H1 (cell line): Measurements from ENCODE around the gene COL4A2. TPM values are rescaled to one million over a fixed set of nuclear protein-coding genes. Genes with fewer than 3 reads are reported as not detected.

Experiments
- CTCF ChIA-PET: fragments of 300-600 bp; sonication (Branson Sonifier 250); formaldehyde crosslinking; loops from one replicate; lab custom pipeline; 2021; ENCODE audit not compliant: partially characterized antibody; lab: Charles Lee
- POLR2A ChIA-PET: fragments of 300-600 bp; sonication (Branson Sonifier 250); formaldehyde crosslinking; loops from one replicate; lab custom pipeline; 2021; ENCODE audit warnings: inconsistent platforms; ENCODE audit not compliant: partially characterized antibody; lab: Charles Lee
- DNase-seq, 2 experiments: peaks; one replicate each; pipeline versions ENCODE4 v3.0.0 to v3.0.0-alpha.2; 2010 to 2022; ENCODE audit warnings: low spot score in 2 of 2, low read depth in 1 of 2, mixed read lengths in 1 of 2
- FAIRE-seq: peaks from 2 replicates; lab custom pipeline; 2011; peaks lifted over from hg19 to GRCh38; lab: Jason Lieb, UNC
- H2AFZ ChIP-seq: 2 replicates; pipeline ENCODE4 v1.8.1; 2012; ENCODE audit warnings: low read length, inconsistent platforms
- H2AK5ac ChIP-seq: 2 replicates; pipeline ENCODE4 v1.6.1; 2013; ENCODE audit warnings: low read depth, low read length
- H2BK120ac ChIP-seq: replicated peaks from 2 replicates; pipeline ENCODE3; 2013; ENCODE audit warnings: low read depth, low read length, inconsistent platforms
- H2BK12ac ChIP-seq: 2 replicates; pipeline ENCODE4 v1.6.1; 2013; ENCODE audit warnings: low read depth, low read length
- H2BK15ac ChIP-seq: 2 replicates; pipeline ENCODE4 v1.6.1; 2013; ENCODE audit warnings: low read length
- H2BK20ac ChIP-seq: 2 replicates; pipeline ENCODE4 v1.6.1; 2013; ENCODE audit warnings: low read length
- H2BK5ac ChIP-seq: 2 replicates; pipeline ENCODE4 v1.6.1; 2013; ENCODE audit warnings: low read depth, low read length
- H3K14ac ChIP-seq: 2 replicates; pipeline ENCODE4 v1.6.1; 2013; ENCODE audit warnings: inconsistent platforms; ENCODE audit not compliant: insufficient read length
- H3K18ac ChIP-seq: 2 replicates; pipeline ENCODE4 v1.6.1; 2013; ENCODE audit warnings: low read length; ENCODE audit errors: extremely low read depth
- H3K23ac ChIP-seq: 2 replicates; pipeline ENCODE4 v1.6.1; 2013; ENCODE audit warnings: inconsistent platforms; ENCODE audit not compliant: insufficient read length
- H3K23me2 ChIP-seq: 2 replicates; pipeline ENCODE4 v1.6.1; 2013; ENCODE audit warnings: low read depth, low read length
- H3K27ac ChIP-seq: 2 replicates; pipeline ENCODE4 v1.6.1; 2011; ENCODE audit warnings: low read depth, low read length, inconsistent platforms
- H3K27me3 ChIP-seq, 4 experiments: replicated peaks in 1 of 4; 1 replicate in 1 of 4; 2 replicates in 3 of 4; pipeline versions ENCODE4 v1.6.1 to v1.8.1; 2011 to 2013; ENCODE audit warnings: low read length in 3 of 4, mild to moderate bottlenecking in 3 of 4, inconsistent platforms in 2 of 4, mixed read lengths in 2 of 4, moderate library complexity in 1 of 4; ENCODE audit not compliant: control insufficient read depth in 3 of 4, insufficient read depth in 3 of 4; ENCODE audit errors: extremely low read depth in 1 of 4
- H3K36me3 ChIP-seq, 4 experiments: 2 replicates each; pipeline versions ENCODE4 v1.6.1 to v1.8.1; 2011 to 2013; ENCODE audit warnings: mild to moderate bottlenecking in 4 of 4, low read length in 3 of 4, moderate library complexity in 2 of 4, control low read depth in 1 of 4, inconsistent platforms in 1 of 4; ENCODE audit not compliant: insufficient read depth in 4 of 4, control insufficient read depth in 2 of 4
- H3K4ac ChIP-seq: replicated peaks from 2 replicates; pipeline ENCODE3; 2013; ENCODE audit warnings: low read length, low read depth, mixed read lengths, inconsistent platforms; ENCODE audit not compliant: insufficient read length
- H3K4me1 ChIP-seq, 4 experiments: replicated peaks in 1 of 4; 1 replicate in 1 of 4; 2 replicates in 3 of 4; pipeline versions ENCODE4 v1.6.1 to v1.8.1; 2011 to 2013; ENCODE audit warnings: low read length in 3 of 4, inconsistent platforms in 2 of 4, mixed read lengths in 1 of 4; ENCODE audit not compliant: insufficient read depth in 4 of 4, control insufficient read depth in 3 of 4
- H3K4me2 ChIP-seq, 2 experiments: 2 replicates each; pipeline versions ENCODE4 v1.6.1 to v1.8.1; 2011 to 2013; ENCODE audit warnings: low read depth in 2 of 2, low read length in 2 of 2, control low read depth in 1 of 2, inconsistent platforms in 1 of 2, mild to moderate bottlenecking in 1 of 2; ENCODE audit not compliant: insufficient read depth in 1 of 2
- H3K4me3 ChIP-seq, 4 experiments: fragments of 200-600, 300-600 bp in 1 of 4; sonication (generic), shearing (Covaris generic), sonication (Bioruptor Twin) in 1 of 4; 2 replicates each; pipeline versions ENCODE4 v1.5.1 to v1.8.1; 2011 to 2016; ENCODE audit warnings: low read length in 4 of 4, low read depth in 3 of 4, control low read depth in 2 of 4, inconsistent platforms in 2 of 4, mild to moderate bottlenecking in 2 of 4, mixed read lengths in 1 of 4, moderate library complexity in 1 of 4; ENCODE audit not compliant: insufficient read depth in 2 of 4; ENCODE audit errors: extremely low read depth in 1 of 4
- H3K56ac ChIP-seq: replicated peaks from 2 replicates; pipeline ENCODE3; 2013; ENCODE audit warnings: low read depth, mild to moderate bottlenecking, mixed read lengths, low read length, inconsistent platforms; ENCODE audit not compliant: insufficient read length
- H3K79me1 ChIP-seq: 2 replicates; pipeline ENCODE4 v1.6.1; 2013; ENCODE audit warnings: low read depth, low read length, control low read depth
- H3K79me2 ChIP-seq, 2 experiments: 2 replicates each; pipeline versions ENCODE4 v1.6.1 to v1.8.1; 2012 to 2013; ENCODE audit warnings: low read length in 2 of 2, mild to moderate bottlenecking in 2 of 2, inconsistent platforms in 1 of 2; ENCODE audit not compliant: insufficient read depth in 2 of 2, control insufficient read depth in 1 of 2
- H3K9ac ChIP-seq, 4 experiments: replicated peaks in 1 of 4; 1 replicate in 1 of 4; 2 replicates in 3 of 4; pipeline versions ENCODE4 v1.6.1 to v1.8.1; 2011 to 2013; ENCODE audit warnings: low read depth in 3 of 4, low read length in 3 of 4, control low read depth in 2 of 4, mild to moderate bottlenecking in 2 of 4, moderate library complexity in 2 of 4, inconsistent platforms in 1 of 4; ENCODE audit errors: extremely low read depth in 1 of 4
- H3K9me3 ChIP-seq, 2 experiments: 2 replicates each; pipeline versions ENCODE4 v1.6.1 to v1.8.1; 2012 to 2013; ENCODE audit warnings: mild to moderate bottlenecking in 2 of 2, moderate library complexity in 2 of 2, control low read depth in 1 of 2, inconsistent platforms in 1 of 2, low read depth in 1 of 2, low read length in 1 of 2, mixed read lengths in 1 of 2; ENCODE audit not compliant: insufficient read depth in 2 of 2
- H4K20me1 ChIP-seq, 2 experiments: replicated peaks in 1 of 2; 2 replicates each; pipeline versions ENCODE3 to v1.8.1; 2011 to 2013; ENCODE audit warnings: inconsistent platforms in 2 of 2, low read length in 2 of 2, mild to moderate bottlenecking in 1 of 2; ENCODE audit not compliant: insufficient read depth in 2 of 2, control insufficient read depth in 1 of 2
- H4K5ac ChIP-seq: 2 replicates; pipeline ENCODE4 v1.6.1; 2013; ENCODE audit warnings: low read length, low read depth, mixed read lengths, inconsistent platforms; ENCODE audit not compliant: insufficient read length
- H4K8ac ChIP-seq: 2 replicates; pipeline ENCODE4 v1.8.0; 2013; ENCODE audit warnings: mild to moderate bottlenecking, moderate library complexity, low read length, inconsistent platforms; ENCODE audit not compliant: insufficient read depth; ENCODE audit errors: extremely low read depth
- H4K91ac ChIP-seq: replicated peaks from 2 replicates; pipeline ENCODE3; 2013; ENCODE audit warnings: low read length, mixed read lengths, inconsistent platforms; ENCODE audit not compliant: insufficient read length
- CTCF ChIP-seq, 3 experiments: IDR thresholded peaks; 1 replicate in 2 of 3; 2 replicates in 1 of 3; pipeline versions ENCODE4 v1.5.1 to v1.6.1; 2011; ENCODE audit warnings: low read length in 3 of 3, mild to moderate bottlenecking in 3 of 3, inconsistent platforms in 2 of 3, low read depth in 1 of 3, moderate library complexity in 1 of 3; ENCODE audit not compliant: insufficient read depth in 1 of 3; ENCODE audit errors: control extremely low read depth in 1 of 3
- POLR2A ChIP-seq, 2 experiments: IDR thresholded peaks; 1 replicate in 1 of 2; 2 replicates in 1 of 2; pipeline ENCODE4 v1.6.1; 2011; ENCODE audit warnings: low read depth in 2 of 2, low read length in 2 of 2, mild to moderate bottlenecking in 2 of 2; ENCODE audit errors: control extremely low read depth in 1 of 2
- RXRA ChIP-seq: IDR thresholded peaks from 2 replicates; pipeline ENCODE4 v1.6.1; 2011; ENCODE audit warnings: low read depth, mild to moderate bottlenecking, low read length, moderate library complexity; ENCODE audit not compliant: insufficient read depth
- TAF7 ChIP-seq: optimal IDR thresholded peaks from 2 replicates; pipeline ENCODE3; 2011; ENCODE audit warnings: low read depth, mild to moderate bottlenecking, inconsistent platforms, low read length, moderate library complexity, borderline replicate concordance
- TCF12 ChIP-seq: IDR thresholded peaks from 2 replicates; pipeline ENCODE4 v1.6.1; 2011; ENCODE audit warnings: low read depth, mild to moderate bottlenecking, low read length
- WGBS, 2 experiments: shearing (Covaris generic) in 1 of 2; methylation state at CpG; one replicate each; pipeline versions ENCODE4 v1.1.6 to v1.1.7; 2013 to 2015; ENCODE audit warnings: low lambda C conversion rate in 2 of 2, mixed read lengths in 2 of 2, inconsistent platforms in 1 of 2, low coverage in 1 of 2, missing lambda C conversion rate in 1 of 2; ENCODE audit not compliant: insufficient replicate concordance in 2 of 2, insufficient coverage in 1 of 2, insufficient read length in 1 of 2; ENCODE audit errors: extremely low coverage in 1 of 2, missing lambda C conversion rate in 1 of 2; 5-methylcytosine and 5-hydroxymethylcytosine counted together
- polyA plus RNA-seq, 7 experiments: library from polyadenylated mRNA; depleted of rRNA in 3 of 7; stranded (reverse) in 5 of 7; unstranded in 2 of 7; fragments of >200 nt in 5 of 7; fragments of 200-250 nt in 2 of 7; gene quantifications; 1 replicate in 5 of 7; 2 replicates in 1 of 7; 4 replicates in 1 of 7; pipeline versions ENCODE4 v1.2.1 to v1.2.3, GENCODE V29; 2011 to 2013; ENCODE audit warnings: missing spikeins in 2 of 7, mixed read lengths in 2 of 7
- total RNA-seq: library from RNA; stranded (reverse); fragmentation: NEBNext Ultra II Directional; extraction: Animal tissue kit (Norgen Biotek cat#: 25700); gene quantifications from 2 replicates; pipeline ENCODE4 v1.2.1, GENCODE V29; 2021
- TF ChIP-seq, protein P1 (sequence below): IDR thresholded peaks from 2 replicates; pipeline ENCODE4 v1.6.1; 2011; ENCODE audit warnings: low read depth, mild to moderate bottlenecking, low read length; ENCODE audit not compliant: insufficient read depth

Gene COL4A2
- total and polyA plus RNA-seq, 2 of the 8 experiments (the other 6 are each of a cell fraction or from before 2014, with no cell fraction given) = 80.4 to 87.3 TPM

DNA sequence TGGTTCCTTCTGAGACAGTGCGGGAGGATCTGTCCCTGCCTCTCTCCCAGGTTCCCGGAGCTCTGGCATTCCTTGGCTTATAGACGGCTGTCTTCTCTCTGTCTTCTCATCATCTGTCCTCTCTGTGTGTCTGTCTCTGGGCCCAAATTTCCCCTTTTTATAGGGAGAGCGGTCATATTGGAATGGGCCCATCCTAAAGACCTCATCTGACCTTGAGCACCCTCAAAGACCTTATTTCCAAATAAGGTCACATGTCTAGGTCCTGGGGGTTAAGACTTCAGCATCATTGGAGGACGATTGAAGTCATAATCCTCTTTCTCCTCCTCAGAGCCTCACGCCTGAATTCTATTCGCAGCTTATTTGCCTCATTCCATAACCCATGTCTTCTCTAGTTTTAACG, 156.1 kb downstream of the COL4A2 start:
- H2BK120ac ChIP-seq = no peak overlapping the region
- POLR2A ChIA-PET = interaction anchor here (0.6 kb wide), 1 partner anchor 252 kb away, joined by 3 read pairs; no protein-coding TSS in a partner anchor
- H3K36me3 ChIP-seq = peaks cover 3 to 10% (median 4%) of the 10 kb centered on the region in 4 experiments; a peak in 6 of 8 replicates
- no peak overlapping the region for H3K4ac ChIP-seq
- no peak overlapping the region for H2BK12ac ChIP-seq
- no peak for FAIRE-seq
- no peaks in the 10 kb centered on the region; the same call in 1 of the 2 replicates for H3K23me2 ChIP-seq
- peaks cover 0 to 3% (median 1%) of the 10 kb centered on the region in 4 experiments; a peak in 2 of 7 replicates for H3K4me1 ChIP-seq
- no peak for DNase-seq
- no peak overlapping the region for H3K4me3 ChIP-seq
- H3K18ac ChIP-seq = no peak overlapping the region
- TF ChIP-seq RXRA (no peak), TAF7 (no peak), CTCF (IDR thresholded peaks at IDR 0.05; ENCODE audit: control extremely low read depth in 1 of 3, insufficient read depth in 1 of 3, low read depth in 1 of 3, low read length in 3 of 3) (no peak), TCF12 (no peak), POLR2A (IDR thresholded peaks at IDR 0.05; ENCODE audit: control extremely low read depth in 1 of 2, low read depth in 2 of 2, low read length in 2 of 2) (no peak)
- TF ChIP-seq, protein P1, sequence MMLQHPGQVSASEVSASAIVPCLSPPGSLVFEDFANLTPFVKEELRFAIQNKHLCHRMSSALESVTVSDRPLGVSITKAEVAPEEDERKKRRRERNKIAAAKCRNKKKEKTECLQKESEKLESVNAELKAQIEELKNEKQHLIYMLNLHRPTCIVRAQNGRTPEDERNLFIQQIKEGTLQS = no peak
- H4K20me1 ChIP-seq = peaks cover 0 to 2% of the 10 kb centered on the region in 2 experiments
- H3K4me2 ChIP-seq = no peak overlapping the region
- no peak overlapping the region for H2AFZ ChIP-seq
- H2BK5ac ChIP-seq = no peak overlapping the region
- H3K14ac ChIP-seq = no peak overlapping the region
- no peak overlapping the region for H2BK20ac ChIP-seq
- CTCF ChIA-PET = interaction anchor here (0.8 to 1.3 kb wide), 3 partner anchors 16 to 241 kb away, joined by 3 to 4 read pairs (median 3); no protein-coding TSS in a partner anchor
- no peak overlapping the region for H3K27ac ChIP-seq
- H4K5ac ChIP-seq = no peak overlapping the region
- H2BK15ac ChIP-seq = no peak overlapping the region
- no peaks in the 10 kb centered on the region for H3K9me3 ChIP-seq
- H3K27me3 ChIP-seq = no peaks in the 10 kb centered on the region
- no peak overlapping the region for H3K56ac ChIP-seq
- H3K79me1 ChIP-seq = no peaks in the 10 kb centered on the region
- no peak overlapping the region for H4K8ac ChIP-seq
- H4K91ac ChIP-seq = no peak overlapping the region
- no peak overlapping the region for H3K23ac ChIP-seq
- 85% methylated on average over 8 of the region's 8 CpGs; no CpG with 5 or more reads in 1 of the 2 experiments for WGBS, 2 experiments
- H2AK5ac ChIP-seq = no peak overlapping the region
- H3K9ac ChIP-seq = no peak overlapping the region
- no peaks in the 10 kb centered on the region for H3K79me2 ChIP-seq
